Measurements from ENCODE around the gene PSPH.

DNA sequence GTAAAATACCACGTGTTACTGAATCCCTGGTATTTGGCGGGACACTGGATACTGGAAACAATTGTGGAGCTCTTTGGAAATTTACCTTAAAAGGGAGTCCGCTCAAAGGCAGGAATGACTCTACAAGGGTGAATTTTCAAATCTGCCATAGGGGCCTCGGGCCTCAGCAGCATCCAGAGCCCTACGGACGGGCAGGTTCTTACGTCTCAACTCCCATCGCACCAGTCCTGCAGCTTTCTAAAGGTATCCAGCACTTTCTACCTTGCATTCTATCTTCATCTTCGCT is 248 bp downstream of the PSPH start:
- TF ChIP-seq, protein P1, sequence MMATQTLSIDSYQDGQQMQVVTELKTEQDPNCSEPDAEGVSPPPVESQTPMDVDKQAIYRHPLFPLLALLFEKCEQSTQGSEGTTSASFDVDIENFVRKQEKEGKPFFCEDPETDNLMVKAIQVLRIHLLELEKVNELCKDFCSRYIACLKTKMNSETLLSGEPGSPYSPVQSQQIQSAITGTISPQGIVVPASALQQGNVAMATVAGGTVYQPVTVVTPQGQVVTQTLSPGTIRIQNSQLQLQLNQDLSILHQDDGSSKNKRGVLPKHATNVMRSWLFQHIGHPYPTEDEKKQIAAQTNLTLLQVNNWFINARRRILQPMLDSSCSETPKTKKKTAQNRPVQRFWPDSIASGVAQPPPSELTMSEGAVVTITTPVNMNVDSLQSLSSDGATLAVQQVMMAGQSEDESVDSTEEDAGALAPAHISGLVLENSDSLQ (IDR thresholded peaks at IDR 0.05): no peak
- TF ChIP-seq FOXM1 (IDR thresholded peaks at IDR 0.05; ENCODE audit: borderline replicate concordance) (no peak), TARDBP (IDR thresholded peaks at IDR 0.05) (no peak), ZNF384 (IDR thresholded peaks at IDR 0.05) (no peak), SUZ12 (IDR thresholded peaks at IDR 0.05) (no peak), NFRKB (IDR thresholded peaks at IDR 0.05) (no peak)
